ENCODE data around the gene RUNX2. TPM values are rescaled to one million over a fixed set of nuclear protein-coding genes. Genes with fewer than 3 reads are reported as not detected.

The RUNX2 gene
- total and polyA plus RNA-seq, 3 donors from 2014 or later: 2.9 to 6.0 (median 4.3) TPM

GRCh38 chr6:45566882-45567281, 238.8 kb downstream of the RUNX2 start:
- Histone ChIP-seq H3K27ac (no peak overlapping the region), H3K27me3 (no peaks in the 10 kb centered on the region), H3K4me3 (no peak overlapping the region), H3K4me1 (no peaks in the 10 kb centered on the region), H3K36me3 (ENCODE audit: low read depth, missing control alignments) (no peaks in the 10 kb centered on the region), H3K9me3 (no peaks in the 10 kb centered on the region)
- intact Hi-C loops (cut with DNase I; ENCODE audit: low total_unique reads): no loop called here
- no peak for DNase-seq
- 67 to 72% methylated on average over 4 of the region's 4 CpGs for WGBS, 2 donors
- TF ChIP-seq POLR2A (IDR thresholded peaks at IDR 0.05): no peak
- no peak for TF ChIP-seq CTCF (IDR thresholded peaks at IDR 0.05)

- H3K4me3 ChIP-seq: no peak overlapping the region
- no peaks in the 10 kb centered on the region for H3K9me3 ChIP-seq
- H3K36me3 ChIP-seq (ENCODE audit: low read depth, missing control alignments): no peaks in the 10 kb centered on the region
- H3K27me3 ChIP-seq: no peaks in the 10 kb centered on the region
- no peak for DNase-seq
- WGBS, 2 donors: 95 to 98% methylated on average over 2 of the region's 2 CpGs
- no peaks in the 10 kb centered on the region for H3K4me1 ChIP-seq
- intact Hi-C loops (cut with DNase I; ENCODE audit: low total_unique reads): no loop called here
- no peak for TF ChIP-seq CTCF (IDR thresholded peaks at IDR 0.05)
- TF ChIP-seq POLR2A (IDR thresholded peaks at IDR 0.05): no peak
- H3K27ac ChIP-seq: no peak overlapping the region
These were observed 239.7 kb downstream of the RUNX2 start for GRCh38 chr6:45567879-45568278.

GRCh38 chr6:45568626-45569025, 240.5 kb downstream of the RUNX2 start:
- TF ChIP-seq CTCF (IDR thresholded peaks at IDR 0.05) (no peak), POLR2A (IDR thresholded peaks at IDR 0.05) (no peak)
- Histone ChIP-seq H3K9me3 (no peaks in the 10 kb centered on the region), H3K27me3 (no peaks in the 10 kb centered on the region), H3K4me1 (no peaks in the 10 kb centered on the region), H3K27ac (no peak overlapping the region), H3K4me3 (no peak overlapping the region), H3K36me3 (ENCODE audit: low read depth, missing control alignments) (no peaks in the 10 kb centered on the region)
- no peak for DNase-seq
- WGBS, 2 donors: 86 to 96% methylated on average over 5 of the region's 5 CpGs
- intact Hi-C loops (cut with DNase I; ENCODE audit: low total_unique reads): no loop called here

- no peaks in the 10 kb centered on the region for H3K36me3 ChIP-seq (ENCODE audit: low read depth, missing control alignments)
- TF ChIP-seq CTCF (IDR thresholded peaks at IDR 0.05): no peak
- TF ChIP-seq POLR2A (IDR thresholded peaks at IDR 0.05): no peak
- DNase-seq: peak; percentile 30
- 59 to 61% methylated on average over 6 of the region's 6 CpGs for WGBS, 2 donors
- no peak overlapping the region for H3K27ac ChIP-seq
- intact Hi-C loops (cut with DNase I; ENCODE audit: low total_unique reads): no loop called here
- H3K27me3 ChIP-seq: no peaks in the 10 kb centered on the region
- H3K4me1 ChIP-seq: no peaks in the 10 kb centered on the region
- H3K4me3 ChIP-seq: no peak overlapping the region
- H3K9me3 ChIP-seq: no peaks in the 10 kb centered on the region
These were observed 241.2 kb downstream of the RUNX2 start for GRCh38 chr6:45569210-45569945.

- Histone ChIP-seq H3K27ac (no peak overlapping the region), H3K9me3 (no peaks in the 10 kb centered on the region), H3K4me3 (no peak overlapping the region), H3K36me3 (ENCODE audit: low read depth, missing control alignments) (no peaks in the 10 kb centered on the region), H3K4me1 (no peaks in the 10 kb centered on the region), H3K27me3 (no peaks in the 10 kb centered on the region)
- WGBS, 2 donors: 75 to 86% methylated on average over 3 of the region's 3 CpGs
- no peak for TF ChIP-seq CTCF (IDR thresholded peaks at IDR 0.05)
- TF ChIP-seq POLR2A (IDR thresholded peaks at IDR 0.05): no peak
- DNase-seq: no peak
- intact Hi-C loops (cut with DNase I; ENCODE audit: low total_unique reads): no loop called here
These were observed 243.0 kb downstream of the RUNX2 start for GRCh38 chr6:45571159-45571558.

Data from testis (tissue), 3 donors.